ENCODE results near the gene TLE4.

Gene TLE4

DNA sequence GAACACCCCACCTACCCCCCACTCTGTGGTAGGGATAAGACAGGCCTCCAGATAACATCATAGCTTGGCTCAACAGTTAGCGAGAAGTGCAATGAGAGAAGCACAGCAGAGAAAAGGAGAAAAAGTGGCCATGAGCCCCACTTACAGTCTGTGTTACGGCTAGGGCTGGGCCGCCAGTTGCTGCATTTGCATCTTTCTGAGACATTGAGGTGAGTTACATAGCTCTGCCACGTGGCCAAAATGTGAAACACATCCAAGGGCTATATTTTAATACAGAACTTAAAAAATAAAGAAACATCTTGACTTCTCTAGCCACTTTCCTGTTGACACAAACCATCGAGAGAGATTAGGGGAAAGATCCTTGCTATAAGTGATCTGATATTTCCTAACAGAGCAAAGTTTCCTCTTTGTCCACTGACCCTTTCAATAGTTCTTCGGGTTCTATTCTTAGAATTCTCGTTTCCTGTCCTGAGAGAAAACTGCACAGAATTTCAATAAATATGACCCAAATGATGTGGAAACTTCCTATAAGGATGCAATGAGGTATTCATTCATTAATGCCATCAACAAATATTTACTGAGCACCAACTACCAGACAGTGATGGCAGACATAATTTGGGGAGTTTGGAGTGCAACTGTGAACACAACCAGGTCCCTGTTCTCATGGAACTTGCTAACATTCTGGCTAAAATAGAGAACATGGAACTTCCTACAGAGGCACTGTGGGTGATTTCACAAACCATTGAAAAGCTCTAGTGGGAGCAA is 3.2 kb upstream of the TLE4 start:
- Histone ChIP-seq H3K27ac (no peak overlapping the region), H3K27me3 (replicated peaks) (no peaks in the 10 kb centered on the region), H3K4me3 (ENCODE audit: low read depth, low read length) (no peak overlapping the region), H3K36me3 (replicated peaks) (no peaks in the 10 kb centered on the region)
- in situ Hi-C loops (cut with HindIII; ENCODE audit: low pct_ligation_motif_present, low sequenced_read_pairs): no loop called here
- DNase-seq: no peak
- TF ChIP-seq, protein P1, sequence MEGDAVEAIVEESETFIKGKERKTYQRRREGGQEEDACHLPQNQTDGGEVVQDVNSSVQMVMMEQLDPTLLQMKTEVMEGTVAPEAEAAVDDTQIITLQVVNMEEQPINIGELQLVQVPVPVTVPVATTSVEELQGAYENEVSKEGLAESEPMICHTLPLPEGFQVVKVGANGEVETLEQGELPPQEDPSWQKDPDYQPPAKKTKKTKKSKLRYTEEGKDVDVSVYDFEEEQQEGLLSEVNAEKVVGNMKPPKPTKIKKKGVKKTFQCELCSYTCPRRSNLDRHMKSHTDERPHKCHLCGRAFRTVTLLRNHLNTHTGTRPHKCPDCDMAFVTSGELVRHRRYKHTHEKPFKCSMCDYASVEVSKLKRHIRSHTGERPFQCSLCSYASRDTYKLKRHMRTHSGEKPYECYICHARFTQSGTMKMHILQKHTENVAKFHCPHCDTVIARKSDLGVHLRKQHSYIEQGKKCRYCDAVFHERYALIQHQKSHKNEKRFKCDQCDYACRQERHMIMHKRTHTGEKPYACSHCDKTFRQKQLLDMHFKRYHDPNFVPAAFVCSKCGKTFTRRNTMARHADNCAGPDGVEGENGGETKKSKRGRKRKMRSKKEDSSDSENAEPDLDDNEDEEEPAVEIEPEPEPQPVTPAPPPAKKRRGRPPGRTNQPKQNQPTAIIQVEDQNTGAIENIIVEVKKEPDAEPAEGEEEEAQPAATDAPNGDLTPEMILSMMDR (IDR thresholded peaks at IDR 0.05; ENCODE audit: low read depth, low read length, missing control alignments): no peak

DNA sequence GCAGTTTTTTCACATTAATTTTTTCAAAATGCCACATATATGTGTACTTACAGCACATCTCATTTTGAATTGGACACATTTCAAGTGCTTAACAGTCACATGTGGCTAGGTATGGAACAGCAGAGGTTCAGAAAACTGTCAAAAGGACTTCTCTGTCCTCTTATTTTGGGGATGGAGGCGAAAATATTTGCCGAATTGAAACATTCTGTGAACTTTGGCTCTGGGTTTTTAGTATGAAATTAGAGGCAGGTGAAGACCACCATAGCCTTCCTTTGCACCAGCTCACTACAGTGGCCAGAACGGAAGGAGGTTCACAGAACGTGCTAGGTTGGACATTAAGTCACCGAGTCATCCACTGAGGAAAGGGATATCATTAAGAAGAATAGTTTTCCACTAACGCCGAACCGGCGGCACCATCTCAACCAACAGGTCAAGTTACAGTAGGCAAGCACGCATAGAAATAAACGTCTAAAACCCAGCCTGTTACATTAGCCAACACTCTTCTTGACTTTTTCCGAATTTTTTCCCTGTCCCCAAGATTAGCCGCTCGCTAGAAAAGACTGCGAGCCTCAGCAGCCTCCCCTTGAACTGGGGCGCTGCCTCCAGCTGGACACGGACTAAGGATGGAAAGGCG is 1.8 kb upstream of the TLE4 start:
- TF ChIP-seq, protein P1 (IDR thresholded peaks at IDR 0.05; ENCODE audit: low read depth, low read length, missing control alignments): no peak
- Histone ChIP-seq H3K4me3 (ENCODE audit: low read depth, low read length) (peak overlapping the region; percentile 79), H3K36me3 (replicated peaks) (no peaks in the 10 kb centered on the region), H3K27me3 (replicated peaks) (no peaks in the 10 kb centered on the region), H3K27ac (no peak overlapping the region)
- in situ Hi-C loops (cut with HindIII; ENCODE audit: low pct_ligation_motif_present, low sequenced_read_pairs): no loop called here
- no peak for DNase-seq

DNA sequence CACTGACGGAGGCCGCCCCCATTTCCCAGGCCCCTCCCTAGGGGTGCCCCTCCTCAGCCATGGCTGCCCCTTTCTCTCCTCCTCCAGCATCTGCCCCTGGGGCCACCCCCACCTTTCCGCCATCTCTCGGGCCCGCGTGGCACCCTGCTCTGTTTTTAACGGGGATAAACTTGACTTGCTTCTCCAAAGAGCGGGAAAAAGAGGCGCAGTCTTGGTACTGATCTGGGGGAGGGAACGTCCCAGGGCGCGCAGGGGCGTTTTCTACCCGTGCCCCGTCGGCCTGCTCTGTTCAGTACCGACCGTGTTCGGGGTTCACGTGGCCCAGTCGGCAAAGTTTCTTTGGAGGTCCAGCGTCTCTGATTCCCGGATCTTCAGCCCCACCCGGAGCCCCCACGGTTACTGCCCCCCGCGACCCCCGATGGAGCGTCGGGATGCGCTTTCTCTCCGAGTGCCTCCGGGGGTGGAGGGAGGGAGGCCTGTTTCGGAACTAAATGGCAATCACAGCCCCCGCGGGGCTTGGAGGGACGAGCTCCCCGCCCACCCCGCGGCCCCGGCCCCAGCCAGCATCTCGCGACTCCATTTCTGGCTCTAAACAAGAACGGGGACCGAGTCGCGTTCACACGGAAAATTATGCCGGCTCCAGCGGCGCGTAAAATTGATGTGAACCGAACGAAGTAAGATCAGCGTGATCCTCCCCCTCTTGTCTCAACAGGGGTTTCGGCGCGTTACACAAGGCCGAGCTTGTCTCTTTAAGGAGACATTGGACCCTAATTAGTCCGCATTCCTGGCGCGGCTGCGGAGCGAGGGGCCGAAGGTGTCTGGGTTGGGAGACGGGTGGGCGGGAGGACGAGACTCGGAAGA is 1.1 kb upstream of the TLE4 start:
- H3K27me3 ChIP-seq (replicated peaks): no peaks in the 10 kb centered on the region
- TF ChIP-seq, protein P1 (IDR thresholded peaks at IDR 0.05; ENCODE audit: low read depth, low read length, missing control alignments): no peak
- peak overlapping the region; percentile 72 for H3K27ac ChIP-seq
- in situ Hi-C loops (cut with HindIII; ENCODE audit: low pct_ligation_motif_present, low sequenced_read_pairs): no loop called here
- DNase-seq: peak; percentile 38
- H3K4me3 ChIP-seq (ENCODE audit: low read depth, low read length): peak overlapping the region; percentile 79
- H3K36me3 ChIP-seq (replicated peaks): no peaks in the 10 kb centered on the region

DNA sequence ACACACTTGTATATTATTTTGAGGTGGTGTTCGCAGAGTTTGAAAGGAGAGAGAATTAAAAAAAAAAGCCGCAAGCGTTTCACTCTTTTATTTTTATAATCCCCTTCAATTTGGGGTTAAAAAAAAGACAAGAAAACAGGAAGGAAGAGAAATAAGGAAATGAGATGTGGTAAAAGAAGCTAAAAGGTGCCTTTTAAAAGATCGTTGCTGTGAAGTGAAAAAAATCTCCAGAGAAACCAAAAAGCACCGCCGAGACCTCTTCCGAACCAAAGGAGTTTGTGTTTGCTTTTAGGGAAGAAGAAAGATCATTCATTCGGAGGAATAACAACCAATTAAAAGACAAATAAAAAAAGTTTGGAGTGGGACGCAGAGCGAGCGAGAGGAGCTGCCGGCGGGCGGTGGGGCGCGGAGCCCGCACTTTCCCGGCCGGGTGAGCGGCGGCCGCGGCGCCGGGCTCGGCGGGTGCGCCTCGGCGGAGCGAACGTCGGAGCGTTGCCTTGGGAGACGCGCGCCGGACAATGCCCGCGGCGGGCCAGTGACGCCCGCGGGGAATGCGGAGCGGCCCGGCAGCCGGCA is 355 bp downstream of the TLE4 start:
- in situ Hi-C loops (cut with HindIII; ENCODE audit: low pct_ligation_motif_present, low sequenced_read_pairs): no loop called here
- DNase-seq: peak; percentile 36
- TF ChIP-seq, protein P1 (IDR thresholded peaks at IDR 0.05; ENCODE audit: low read depth, low read length, missing control alignments): no peak

DNA sequence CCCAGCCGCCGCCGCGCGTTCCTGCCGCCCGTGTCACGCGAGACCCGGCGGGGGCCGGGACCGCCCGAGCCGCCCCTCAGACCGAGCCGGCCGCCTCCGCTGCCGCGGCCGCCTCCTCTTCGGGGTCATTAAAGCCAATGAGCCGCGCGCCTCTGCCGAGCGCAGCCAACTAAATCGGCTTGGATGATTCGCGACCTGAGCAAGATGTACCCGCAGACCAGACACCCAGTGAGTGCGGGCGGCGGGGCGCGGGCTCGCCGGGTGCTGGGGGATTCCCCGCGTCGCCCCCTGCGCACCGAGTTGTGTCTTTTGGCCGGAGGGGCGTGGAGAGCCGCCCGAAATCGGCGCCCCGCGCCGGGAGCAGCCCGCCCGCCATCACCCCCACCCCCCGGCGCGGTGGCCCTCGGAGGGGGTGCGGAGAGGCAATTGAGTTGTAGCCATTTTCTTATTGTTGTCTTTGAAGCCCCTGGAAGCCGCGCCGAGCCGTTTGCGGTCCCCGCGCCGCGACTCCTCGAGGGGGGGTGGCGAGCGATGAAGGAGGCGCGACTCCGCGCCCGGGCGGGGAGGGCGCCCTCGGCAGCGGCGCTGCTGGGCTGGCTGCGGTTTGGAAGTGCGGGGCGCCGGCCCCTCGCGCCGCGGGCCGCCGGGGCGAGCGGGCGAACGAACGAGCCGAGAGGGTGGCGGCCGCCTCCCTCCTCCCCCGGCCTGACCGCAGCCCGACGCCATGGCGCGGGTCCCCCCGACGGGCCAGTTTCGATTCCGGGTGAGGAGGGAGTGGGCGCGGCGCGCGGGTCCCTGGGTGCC is 1.0 kb downstream of the TLE4 start:
- no peak for DNase-seq

More for the DNA sequence above, 355 bp downstream of the TLE4 start:
- no peaks in the 10 kb centered on the region for H3K36me3 ChIP-seq (replicated peaks)
- no peaks in the 10 kb centered on the region for H3K27me3 ChIP-seq (replicated peaks)
- peak overlapping the region; percentile 82 for H3K4me3 ChIP-seq (ENCODE audit: low read depth, low read length)
- H3K27ac ChIP-seq: peak overlapping the region; percentile 82

More for the DNA sequence above, 1.0 kb downstream of the TLE4 start:
- no peaks in the 10 kb centered on the region for H3K36me3 ChIP-seq (replicated peaks)
- H3K4me3 ChIP-seq (ENCODE audit: low read depth, low read length): peak overlapping the region; percentile 82
- peak overlapping the region; percentile 82 for H3K27ac ChIP-seq
- TF ChIP-seq, protein P1 (IDR thresholded peaks at IDR 0.05; ENCODE audit: low read depth, low read length, missing control alignments): no peak
- in situ Hi-C loops (cut with HindIII; ENCODE audit: low pct_ligation_motif_present, low sequenced_read_pairs): no loop called here
- H3K27me3 ChIP-seq (replicated peaks): no peaks in the 10 kb centered on the region
